Measurements from ENCODE around the gene CCL18. TPM values are rescaled to one million over a fixed set of nuclear protein-coding genes. Genes with fewer than 3 reads are reported as not detected.

Gene CCL18
- total and polyA plus RNA-seq, 10 of the 15 experiments (the other 5 are each of a cell fraction or from before 2014, with no cell fraction given): 0.26 TPM; not detected in 9

DNA sequence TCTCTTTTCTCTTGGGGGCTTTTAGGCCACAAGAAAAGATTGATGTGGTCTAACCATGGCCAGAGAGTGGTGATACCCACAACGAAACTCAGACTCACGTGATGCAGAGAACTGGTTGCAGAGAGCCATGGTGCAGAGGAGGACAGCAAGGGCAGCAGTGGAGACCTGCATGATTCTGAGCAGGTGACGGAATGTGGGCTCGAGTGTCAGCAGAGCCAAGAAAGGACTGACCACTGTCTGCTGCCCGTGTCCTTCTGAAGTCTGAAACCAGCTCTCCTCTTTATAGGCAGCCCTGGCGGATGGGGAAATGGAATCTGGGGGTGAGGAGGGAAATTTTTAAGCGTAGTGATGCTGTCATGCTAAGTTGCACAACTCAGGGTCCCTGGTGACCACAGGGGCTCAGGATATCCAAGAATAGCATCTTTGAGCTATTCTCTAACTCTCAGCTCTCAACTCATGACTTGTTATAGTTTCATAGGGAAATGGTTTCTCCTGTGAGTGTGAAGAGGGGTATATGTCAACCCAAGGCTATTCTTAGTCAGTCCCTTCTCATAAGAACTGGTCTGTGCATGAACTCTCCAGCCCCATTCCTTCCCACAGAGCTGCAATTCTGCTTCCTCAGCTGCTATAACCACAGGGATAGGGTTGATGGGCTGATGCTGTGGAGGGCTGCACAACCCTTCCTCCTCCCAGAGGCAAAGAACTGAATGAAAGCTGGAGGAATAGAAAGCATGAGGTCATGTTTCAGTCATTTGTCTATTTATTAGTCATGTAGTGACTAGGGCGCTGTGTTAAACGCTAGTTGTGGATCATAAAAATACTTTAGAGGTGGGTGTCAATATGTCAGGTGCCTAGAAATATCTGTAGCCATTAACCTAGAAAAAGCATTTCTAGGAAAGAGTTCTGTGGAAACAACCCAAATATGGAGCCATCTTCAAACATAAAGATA, 26.1 kb downstream of the CCL18 start, which contains the start of gene CCL3 (continued):
- TF ChIP-seq, protein P1, sequence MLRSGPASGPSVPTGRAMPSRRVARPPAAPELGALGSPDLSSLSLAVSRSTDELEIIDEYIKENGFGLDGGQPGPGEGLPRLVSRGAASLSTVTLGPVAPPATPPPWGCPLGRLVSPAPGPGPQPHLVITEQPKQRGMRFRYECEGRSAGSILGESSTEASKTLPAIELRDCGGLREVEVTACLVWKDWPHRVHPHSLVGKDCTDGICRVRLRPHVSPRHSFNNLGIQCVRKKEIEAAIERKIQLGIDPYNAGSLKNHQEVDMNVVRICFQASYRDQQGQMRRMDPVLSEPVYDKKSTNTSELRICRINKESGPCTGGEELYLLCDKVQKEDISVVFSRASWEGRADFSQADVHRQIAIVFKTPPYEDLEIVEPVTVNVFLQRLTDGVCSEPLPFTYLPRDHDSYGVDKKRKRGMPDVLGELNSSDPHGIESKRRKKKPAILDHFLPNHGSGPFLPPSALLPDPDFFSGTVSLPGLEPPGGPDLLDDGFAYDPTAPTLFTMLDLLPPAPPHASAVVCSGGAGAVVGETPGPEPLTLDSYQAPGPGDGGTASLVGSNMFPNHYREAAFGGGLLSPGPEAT (IDR thresholded peaks at IDR 0.05; ENCODE audit: low read depth): peak; percentile 97
- TF ChIP-seq EP300 (IDR thresholded peaks at IDR 0.05; ENCODE audit: borderline replicate concordance in 1 of 2, control insufficient read depth in 1 of 2, low read depth in 2 of 2, low read length in 2 of 2) (peak; percentile 91 to 96), SMAD5 (IDR thresholded peaks at IDR 0.05; ENCODE audit: low read depth) (peak; percentile 87), TARDBP (IDR thresholded peaks at IDR 0.05; ENCODE audit: borderline replicate concordance) (0 out of 2 replicates have a peak, but pooled peaks have one; percentile 20), RFX5 (IDR thresholded peaks at IDR 0.05; ENCODE audit: low read depth, low read length) (no peak), SMAD1 (IDR thresholded peaks at IDR 0.05; ENCODE audit: low read depth, partially characterized antibody) (peak; percentile 99), FOXK2 (IDR thresholded peaks at IDR 0.05) (no peak), MEF2B (IDR thresholded peaks at IDR 0.05; ENCODE audit: partially characterized antibody, poor library complexity, severe bottlenecking) (peak; percentile 100), EGR1 (IDR thresholded peaks at IDR 0.05; ENCODE audit: borderline replicate concordance in 1 of 2, low read depth in 2 of 2, low read length in 2 of 2) (peak in 1 of 2 experiments; percentile 61; a peak in 1 of 3 replicates), ZNF274 (IDR thresholded peaks at IDR 0.05; ENCODE audit: insufficient read depth, insufficient read length) (no peak), CBX3 (IDR thresholded peaks at IDR 0.05; ENCODE audit: borderline replicate concordance, low read depth) (no peak)
- TF ChIP-seq, protein P2, sequence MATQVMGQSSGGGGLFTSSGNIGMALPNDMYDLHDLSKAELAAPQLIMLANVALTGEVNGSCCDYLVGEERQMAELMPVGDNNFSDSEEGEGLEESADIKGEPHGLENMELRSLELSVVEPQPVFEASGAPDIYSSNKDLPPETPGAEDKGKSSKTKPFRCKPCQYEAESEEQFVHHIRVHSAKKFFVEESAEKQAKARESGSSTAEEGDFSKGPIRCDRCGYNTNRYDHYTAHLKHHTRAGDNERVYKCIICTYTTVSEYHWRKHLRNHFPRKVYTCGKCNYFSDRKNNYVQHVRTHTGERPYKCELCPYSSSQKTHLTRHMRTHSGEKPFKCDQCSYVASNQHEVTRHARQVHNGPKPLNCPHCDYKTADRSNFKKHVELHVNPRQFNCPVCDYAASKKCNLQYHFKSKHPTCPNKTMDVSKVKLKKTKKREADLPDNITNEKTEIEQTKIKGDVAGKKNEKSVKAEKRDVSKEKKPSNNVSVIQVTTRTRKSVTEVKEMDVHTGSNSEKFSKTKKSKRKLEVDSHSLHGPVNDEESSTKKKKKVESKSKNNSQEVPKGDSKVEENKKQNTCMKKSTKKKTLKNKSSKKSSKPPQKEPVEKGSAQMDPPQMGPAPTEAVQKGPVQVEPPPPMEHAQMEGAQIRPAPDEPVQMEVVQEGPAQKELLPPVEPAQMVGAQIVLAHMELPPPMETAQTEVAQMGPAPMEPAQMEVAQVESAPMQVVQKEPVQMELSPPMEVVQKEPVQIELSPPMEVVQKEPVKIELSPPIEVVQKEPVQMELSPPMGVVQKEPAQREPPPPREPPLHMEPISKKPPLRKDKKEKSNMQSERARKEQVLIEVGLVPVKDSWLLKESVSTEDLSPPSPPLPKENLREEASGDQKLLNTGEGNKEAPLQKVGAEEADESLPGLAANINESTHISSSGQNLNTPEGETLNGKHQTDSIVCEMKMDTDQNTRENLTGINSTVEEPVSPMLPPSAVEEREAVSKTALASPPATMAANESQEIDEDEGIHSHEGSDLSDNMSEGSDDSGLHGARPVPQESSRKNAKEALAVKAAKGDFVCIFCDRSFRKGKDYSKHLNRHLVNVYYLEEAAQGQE (IDR thresholded peaks at IDR 0.05; ENCODE audit: low read depth, low read length): no peak
- TF ChIP-seq, protein P3, sequence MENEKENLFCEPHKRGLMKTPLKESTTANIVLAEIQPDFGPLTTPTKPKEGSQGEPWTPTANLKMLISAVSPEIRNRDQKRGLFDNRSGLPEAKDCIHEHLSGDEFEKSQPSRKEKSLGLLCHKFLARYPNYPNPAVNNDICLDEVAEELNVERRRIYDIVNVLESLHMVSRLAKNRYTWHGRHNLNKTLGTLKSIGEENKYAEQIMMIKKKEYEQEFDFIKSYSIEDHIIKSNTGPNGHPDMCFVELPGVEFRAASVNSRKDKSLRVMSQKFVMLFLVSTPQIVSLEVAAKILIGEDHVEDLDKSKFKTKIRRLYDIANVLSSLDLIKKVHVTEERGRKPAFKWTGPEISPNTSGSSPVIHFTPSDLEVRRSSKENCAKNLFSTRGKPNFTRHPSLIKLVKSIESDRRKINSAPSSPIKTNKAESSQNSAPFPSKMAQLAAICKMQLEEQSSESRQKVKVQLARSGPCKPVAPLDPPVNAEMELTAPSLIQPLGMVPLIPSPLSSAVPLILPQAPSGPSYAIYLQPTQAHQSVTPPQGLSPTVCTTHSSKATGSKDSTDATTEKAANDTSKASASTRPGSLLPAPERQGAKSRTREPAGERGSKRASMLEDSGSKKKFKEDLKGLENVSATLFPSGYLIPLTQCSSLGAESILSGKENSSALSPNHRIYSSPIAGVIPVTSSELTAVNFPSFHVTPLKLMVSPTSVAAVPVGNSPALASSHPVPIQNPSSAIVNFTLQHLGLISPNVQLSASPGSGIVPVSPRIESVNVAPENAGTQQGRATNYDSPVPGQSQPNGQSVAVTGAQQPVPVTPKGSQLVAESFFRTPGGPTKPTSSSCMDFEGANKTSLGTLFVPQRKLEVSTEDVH (IDR thresholded peaks at IDR 0.05; ENCODE audit: low read depth, partially characterized antibody): no peak
- TF ChIP-seq, protein P4, sequence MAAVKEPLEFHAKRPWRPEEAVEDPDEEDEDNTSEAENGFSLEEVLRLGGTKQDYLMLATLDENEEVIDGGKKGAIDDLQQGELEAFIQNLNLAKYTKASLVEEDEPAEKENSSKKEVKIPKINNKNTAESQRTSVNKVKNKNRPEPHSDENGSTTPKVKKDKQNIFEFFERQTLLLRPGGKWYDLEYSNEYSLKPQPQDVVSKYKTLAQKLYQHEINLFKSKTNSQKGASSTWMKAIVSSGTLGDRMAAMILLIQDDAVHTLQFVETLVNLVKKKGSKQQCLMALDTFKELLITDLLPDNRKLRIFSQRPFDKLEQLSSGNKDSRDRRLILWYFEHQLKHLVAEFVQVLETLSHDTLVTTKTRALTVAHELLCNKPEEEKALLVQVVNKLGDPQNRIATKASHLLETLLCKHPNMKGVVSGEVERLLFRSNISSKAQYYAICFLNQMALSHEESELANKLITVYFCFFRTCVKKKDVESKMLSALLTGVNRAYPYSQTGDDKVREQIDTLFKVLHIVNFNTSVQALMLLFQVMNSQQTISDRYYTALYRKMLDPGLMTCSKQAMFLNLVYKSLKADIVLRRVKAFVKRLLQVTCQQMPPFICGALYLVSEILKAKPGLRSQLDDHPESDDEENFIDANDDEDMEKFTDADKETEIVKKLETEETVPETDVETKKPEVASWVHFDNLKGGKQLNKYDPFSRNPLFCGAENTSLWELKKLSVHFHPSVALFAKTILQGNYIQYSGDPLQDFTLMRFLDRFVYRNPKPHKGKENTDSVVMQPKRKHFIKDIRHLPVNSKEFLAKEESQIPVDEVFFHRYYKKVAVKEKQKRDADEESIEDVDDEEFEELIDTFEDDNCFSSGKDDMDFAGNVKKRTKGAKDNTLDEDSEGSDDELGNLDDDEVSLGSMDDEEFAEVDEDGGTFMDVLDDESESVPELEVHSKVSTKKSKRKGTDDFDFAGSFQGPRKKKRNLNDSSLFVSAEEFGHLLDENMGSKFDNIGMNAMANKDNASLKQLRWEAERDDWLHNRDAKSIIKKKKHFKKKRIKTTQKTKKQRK (IDR thresholded peaks at IDR 0.05; ENCODE audit: low read depth, low read length): no peak

All from GM12878 (cell line).